ENCODE measurements around the gene EGLN1. TPM values are rescaled to one million over a fixed set of nuclear protein-coding genes. Genes with fewer than 3 reads are reported as not detected.

Gene EGLN1
- total RNA-seq, 3 donors from 2014 or later (not counting 1 experiment from before 2014, with no cell fraction given), result 14.2 to 27.5 (median 24.5) TPM

DNA sequence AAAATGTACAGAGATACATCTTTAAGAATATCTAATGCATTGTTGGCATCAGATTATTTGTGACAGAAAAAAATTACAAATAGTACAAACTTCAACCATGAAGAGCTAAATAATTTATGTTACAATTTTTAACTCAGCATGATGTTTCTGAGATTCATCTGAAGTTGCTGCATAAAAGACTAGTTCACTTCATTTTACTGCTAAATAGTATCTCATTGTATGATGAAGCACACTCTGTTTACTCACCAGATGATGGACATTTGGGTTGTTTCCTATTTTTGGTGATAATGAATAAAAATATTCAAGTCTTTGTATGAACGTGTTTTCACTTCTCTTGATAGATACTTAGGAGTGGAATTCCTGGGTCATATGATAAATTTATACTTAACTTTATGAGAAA lies 20.6 kb downstream of the EGLN1 start:
- H3K27me3 Mint-ChIP-seq (ENCODE audit: low read depth in 2 of 2), result no peaks in the 10 kb centered on the region
- H3K36me3 ChIP-seq (ENCODE audit: control insufficient read depth, insufficient read depth, low read length), result no peaks in the 10 kb centered on the region
- H3K4me1 ChIP-seq (ENCODE audit: control insufficient read depth, insufficient read depth, low read length), result no peaks in the 10 kb centered on the region
- no peak for ATAC-seq
- H3K36me3 Mint-ChIP-seq, result no peaks in the 10 kb centered on the region
- no peak for DNase-seq
- no peaks in the 10 kb centered on the region for H3K9me3 Mint-ChIP-seq
- no peaks in the 10 kb centered on the region for H3K27me3 ChIP-seq (ENCODE audit: control insufficient read depth, insufficient read depth, low read length)
- intact Hi-C loops (cut with micrococcal nuclease), result no loop called here
- no peak overlapping the region for H3K4me3 Mint-ChIP-seq
- H3K4me3 ChIP-seq (ENCODE audit: low read length), result no peak overlapping the region
- H3K27ac ChIP-seq (ENCODE audit: low read length), result no peak overlapping the region
- H3K4me1 Mint-ChIP-seq, result peaks cover 29 to 30% of the 10 kb centered on the region in 2 donors
- no peaks in the 10 kb centered on the region for H3K9me3 ChIP-seq (ENCODE audit: control insufficient read depth, insufficient read depth, low read length)
- WGBS (ENCODE audit: insufficient coverage), result no CpG with 5 or more reads among the region's 1 CpG
- no peak overlapping the region for H3K27ac Mint-ChIP-seq
- TF ChIP-seq, protein P1, sequence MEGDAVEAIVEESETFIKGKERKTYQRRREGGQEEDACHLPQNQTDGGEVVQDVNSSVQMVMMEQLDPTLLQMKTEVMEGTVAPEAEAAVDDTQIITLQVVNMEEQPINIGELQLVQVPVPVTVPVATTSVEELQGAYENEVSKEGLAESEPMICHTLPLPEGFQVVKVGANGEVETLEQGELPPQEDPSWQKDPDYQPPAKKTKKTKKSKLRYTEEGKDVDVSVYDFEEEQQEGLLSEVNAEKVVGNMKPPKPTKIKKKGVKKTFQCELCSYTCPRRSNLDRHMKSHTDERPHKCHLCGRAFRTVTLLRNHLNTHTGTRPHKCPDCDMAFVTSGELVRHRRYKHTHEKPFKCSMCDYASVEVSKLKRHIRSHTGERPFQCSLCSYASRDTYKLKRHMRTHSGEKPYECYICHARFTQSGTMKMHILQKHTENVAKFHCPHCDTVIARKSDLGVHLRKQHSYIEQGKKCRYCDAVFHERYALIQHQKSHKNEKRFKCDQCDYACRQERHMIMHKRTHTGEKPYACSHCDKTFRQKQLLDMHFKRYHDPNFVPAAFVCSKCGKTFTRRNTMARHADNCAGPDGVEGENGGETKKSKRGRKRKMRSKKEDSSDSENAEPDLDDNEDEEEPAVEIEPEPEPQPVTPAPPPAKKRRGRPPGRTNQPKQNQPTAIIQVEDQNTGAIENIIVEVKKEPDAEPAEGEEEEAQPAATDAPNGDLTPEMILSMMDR (IDR thresholded peaks at IDR 0.05), result no peak

DNA sequence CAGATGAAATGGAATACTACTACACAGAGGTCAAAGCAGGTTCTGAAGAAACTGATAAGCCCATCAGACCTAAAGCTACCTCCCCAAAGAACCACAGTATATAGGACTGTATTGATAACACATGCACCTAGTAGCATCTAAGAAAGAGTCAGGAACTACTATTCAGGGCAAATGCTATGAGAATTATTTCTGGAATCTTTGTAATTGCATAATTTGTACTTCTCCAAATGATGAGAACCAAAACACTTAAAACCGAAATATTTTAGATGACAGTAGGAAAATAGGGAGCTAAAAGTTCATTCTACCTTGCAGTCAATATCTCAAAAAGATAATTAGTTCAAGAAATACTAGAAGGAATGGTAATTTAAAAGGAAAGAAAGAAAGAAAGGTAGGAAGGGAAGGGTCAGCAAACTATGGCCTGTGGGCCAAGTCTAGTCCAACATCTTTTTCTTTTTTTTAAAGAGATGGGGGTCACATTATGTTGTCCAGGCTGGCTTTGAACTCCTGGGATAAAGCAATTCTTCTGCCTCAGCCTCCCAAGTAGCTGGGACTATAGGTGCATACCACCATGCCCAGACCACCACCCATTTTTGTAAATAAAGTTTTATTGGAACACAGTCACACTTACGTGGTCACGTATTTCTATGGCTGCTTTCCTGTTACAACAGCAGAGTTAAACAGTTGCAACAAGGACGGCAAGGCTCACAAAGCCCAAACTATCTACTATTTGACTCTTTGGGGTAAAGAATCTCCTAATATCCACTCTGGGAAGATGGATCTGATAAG lies 24.0 kb downstream of the EGLN1 start:
- no peaks in the 10 kb centered on the region for H3K36me3 ChIP-seq (ENCODE audit: control insufficient read depth, insufficient read depth, low read length)
- Mint-ChIP-seq H3K4me3 (no peak overlapping the region), H3K4me1 (peaks cover 53% of the 10 kb centered on the region in 2 donors), H3K27me3 (ENCODE audit: low read depth in 2 of 2) (no peaks in the 10 kb centered on the region), H3K9me3 (no peaks in the 10 kb centered on the region), H3K36me3 (no peaks in the 10 kb centered on the region), H3K27ac (no peak overlapping the region)
- intact Hi-C loops (cut with micrococcal nuclease), result no loop called here
- TF ChIP-seq, protein P1 (IDR thresholded peaks at IDR 0.05), result no peak
- H3K4me3 ChIP-seq (ENCODE audit: low read length), result no peak overlapping the region
- no peaks in the 10 kb centered on the region for H3K27me3 ChIP-seq (ENCODE audit: control insufficient read depth, insufficient read depth, low read length)
- 70% methylated on average over 2 of the region's 4 CpGs for WGBS (ENCODE audit: insufficient coverage)
- ATAC-seq, result no peak
- no peaks in the 10 kb centered on the region for H3K4me1 ChIP-seq (ENCODE audit: control insufficient read depth, insufficient read depth, low read length)
- H3K27ac ChIP-seq (ENCODE audit: low read length), result no peak overlapping the region
- H3K9me3 ChIP-seq (ENCODE audit: control insufficient read depth, insufficient read depth, low read length), result no peaks in the 10 kb centered on the region
- no peak for DNase-seq

DNA sequence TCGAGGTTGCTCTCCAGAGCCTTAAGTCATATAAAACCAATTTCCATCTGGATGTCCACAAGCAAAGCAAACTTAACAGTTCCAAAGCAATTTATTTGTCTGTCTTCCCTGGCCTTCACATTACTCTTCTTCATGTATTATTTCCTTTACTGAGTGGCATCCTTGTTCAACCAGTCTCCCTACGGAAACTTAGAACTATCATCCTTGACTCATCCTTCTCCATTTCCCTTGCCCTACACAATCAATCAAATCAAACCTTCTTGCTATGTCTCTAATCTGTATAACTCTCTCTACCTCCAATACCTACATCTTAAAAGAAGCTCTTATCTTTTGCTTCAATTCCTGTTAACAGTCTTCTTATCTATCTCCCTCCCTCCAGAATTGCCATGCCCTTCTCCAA lies 25.4 kb downstream of the EGLN1 start:
- no peaks in the 10 kb centered on the region for H3K9me3 Mint-ChIP-seq
- H3K9me3 ChIP-seq (ENCODE audit: control insufficient read depth, insufficient read depth, low read length), result no peaks in the 10 kb centered on the region
- no peak overlapping the region for H3K27ac Mint-ChIP-seq
- no peak overlapping the region for H3K4me3 Mint-ChIP-seq
- 93% methylated on average over 2 of the region's 2 CpGs for WGBS (ENCODE audit: insufficient coverage)
- no peaks in the 10 kb centered on the region for H3K27me3 Mint-ChIP-seq (ENCODE audit: low read depth in 2 of 2)
- intact Hi-C loops (cut with micrococcal nuclease), result no loop called here
- no peaks in the 10 kb centered on the region for H3K36me3 Mint-ChIP-seq
- H3K4me1 Mint-ChIP-seq, result peaks cover 49 to 57% of the 10 kb centered on the region in 2 donors
- no peaks in the 10 kb centered on the region for H3K27me3 ChIP-seq (ENCODE audit: control insufficient read depth, insufficient read depth, low read length)
- no peak overlapping the region for H3K4me3 ChIP-seq (ENCODE audit: low read length)
- DNase-seq (no peak), ATAC-seq (no peak)
- H3K4me1 ChIP-seq (ENCODE audit: control insufficient read depth, insufficient read depth, low read length), result peaks cover 3% of the 10 kb centered on the region
- H3K36me3 ChIP-seq (ENCODE audit: control insufficient read depth, insufficient read depth, low read length), result no peaks in the 10 kb centered on the region
- no peak overlapping the region for H3K27ac ChIP-seq (ENCODE audit: low read length)
- TF ChIP-seq, protein P1 (IDR thresholded peaks at IDR 0.05), result no peak

DNA sequence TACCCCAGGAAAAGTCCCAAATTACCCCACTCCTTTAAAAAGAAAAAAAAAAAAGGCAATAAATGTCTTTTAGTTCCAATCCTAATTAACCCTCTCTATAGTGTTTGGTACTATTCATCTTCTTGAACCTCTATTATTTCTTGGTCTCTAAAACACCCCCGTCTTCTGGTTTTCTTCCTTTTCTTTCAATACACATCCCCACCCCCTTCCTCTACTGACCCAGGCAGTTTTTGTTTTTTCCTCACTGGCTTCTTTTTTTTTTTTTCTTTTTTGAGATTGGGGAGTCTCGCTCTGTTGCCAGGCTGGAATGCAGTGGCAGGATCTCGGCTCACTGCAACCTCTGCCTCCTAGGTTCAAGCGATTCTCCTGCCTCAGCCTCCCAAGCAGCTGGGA lies 26.1 kb downstream of the EGLN1 start:
- DNase-seq (no peak), ATAC-seq (no peak)
- peaks cover 3% of the 10 kb centered on the region for H3K4me1 ChIP-seq (ENCODE audit: control insufficient read depth, insufficient read depth, low read length)
- Mint-ChIP-seq H3K27me3 (ENCODE audit: low read depth in 2 of 2) (no peaks in the 10 kb centered on the region), H3K4me1 (peaks cover 52 to 60% of the 10 kb centered on the region in 2 donors), H3K9me3 (no peaks in the 10 kb centered on the region), H3K4me3 (no peak overlapping the region), H3K27ac (no peak overlapping the region), H3K36me3 (no peaks in the 10 kb centered on the region)
- H3K9me3 ChIP-seq (ENCODE audit: control insufficient read depth, insufficient read depth, low read length), result no peaks in the 10 kb centered on the region
- whole genome bisulfite sequencing (ENCODE audit: insufficient coverage), result 99% methylated on average over 4 of the region's 4 CpGs
- intact Hi-C loops (cut with micrococcal nuclease), result no loop called here
- no peak overlapping the region for H3K27ac ChIP-seq (ENCODE audit: low read length)
- no peak overlapping the region for H3K4me3 ChIP-seq (ENCODE audit: low read length)
- H3K27me3 ChIP-seq (ENCODE audit: control insufficient read depth, insufficient read depth, low read length), result no peaks in the 10 kb centered on the region
- TF ChIP-seq, protein P1 (IDR thresholded peaks at IDR 0.05), result no peak
- H3K36me3 ChIP-seq (ENCODE audit: control insufficient read depth, insufficient read depth, low read length), result no peaks in the 10 kb centered on the region
